Nephron (organoid): ENCODE measurements around the gene DNMT3A.

Experiments
- H3K27ac Mint-ChIP-seq, 3 experiments: 2 replicates each; pipeline ENCODE4 v1.8.0; 2020; ENCODE audit warnings: mixed read lengths in 3 of 3, mild to moderate bottlenecking in 2 of 3, moderate library complexity in 1 of 3
- H3K27me3 Mint-ChIP-seq: 2 replicates; pipeline ENCODE4 v1.8.0; 2021; ENCODE audit warnings: low read depth, mild to moderate bottlenecking, moderate library complexity, mixed read lengths
- H3K36me3 Mint-ChIP-seq: 2 replicates; pipeline ENCODE4 v1.8.0; 2020; ENCODE audit warnings: low read depth, mixed read lengths
- H3K4me1 Mint-ChIP-seq: 2 replicates; pipeline ENCODE4 v1.8.0; 2020; ENCODE audit warnings: mixed read lengths
- H3K4me3 Mint-ChIP-seq, 3 experiments: 2 replicates each; pipeline ENCODE4 v1.8.0; 2020; ENCODE audit warnings: mild to moderate bottlenecking in 3 of 3, mixed read lengths in 3 of 3, moderate library complexity in 2 of 3
- H3K9me3 Mint-ChIP-seq: 2 replicates; pipeline ENCODE4 v1.8.0; 2020; ENCODE audit warnings: mixed read lengths
- CTCF ChIP-seq, 3 experiments: fragments of 200-600 bp; sonication (generic); IDR thresholded peaks; one replicate each; pipeline ENCODE4 v1.5.0; 2021; ENCODE audit warnings: antibody characterized with exemption in 3 of 3; ENCODE audit not compliant: unreplicated experiment in 3 of 3

The DNMT3A gene

GRCh38 chr2:25335971-25336370, 5.8 kb downstream of the DNMT3A start:
- no peaks in the 10 kb centered on the region for H3K9me3 Mint-ChIP-seq
- H3K27ac Mint-ChIP-seq = peak overlapping the region in 2 of 3 experiments; percentile 20 to 64
- no peak for TF ChIP-seq CTCF (IDR thresholded peaks at IDR 0.05; ENCODE audit: unreplicated experiment in 3 of 3)
- no peak overlapping the region for H3K4me3 Mint-ChIP-seq
- H3K27me3 Mint-ChIP-seq = no peaks in the 10 kb centered on the region
- H3K4me1 Mint-ChIP-seq = peaks cover 69% of the 10 kb centered on the region
- no peaks in the 10 kb centered on the region for H3K36me3 Mint-ChIP-seq

GRCh38 chr2:25335204-25335603, 6.5 kb downstream of the DNMT3A start:
- Mint-ChIP-seq H3K9me3 (no peaks in the 10 kb centered on the region), H3K27me3 (no peaks in the 10 kb centered on the region), H3K27ac (peak overlapping the region in 2 of 3 experiments; percentile 20 to 66), H3K4me1 (peaks cover 75% of the 10 kb centered on the region), H3K36me3 (no peaks in the 10 kb centered on the region), H3K4me3 (no peak overlapping the region)
- TF ChIP-seq CTCF (IDR thresholded peaks at IDR 0.05; ENCODE audit: unreplicated experiment in 3 of 3) = no peak

- H3K27ac Mint-ChIP-seq = peak overlapping the region in 1 of 3 experiments; percentile 66
- no peaks in the 10 kb centered on the region for H3K9me3 Mint-ChIP-seq
- H3K36me3 Mint-ChIP-seq = no peaks in the 10 kb centered on the region
- H3K27me3 Mint-ChIP-seq = no peaks in the 10 kb centered on the region
- no peak overlapping the region for H3K4me3 Mint-ChIP-seq
- TF ChIP-seq CTCF (IDR thresholded peaks at IDR 0.05; ENCODE audit: unreplicated experiment in 3 of 3) = no peak
- peaks cover 79% of the 10 kb centered on the region for H3K4me1 Mint-ChIP-seq
These were observed 7.2 kb downstream of the DNMT3A start for GRCh38 chr2:25334482-25334881.

GRCh38 chr2:25333981-25334380, 7.7 kb downstream of the DNMT3A start:
- Mint-ChIP-seq H3K4me3 (no peak overlapping the region), H3K27ac (no peak overlapping the region)

GRCh38 chr2:25332571-25332970, 9.2 kb downstream of the DNMT3A start:
- Mint-ChIP-seq H3K4me3 (no peak overlapping the region), H3K36me3 (peaks cover 9% of the 10 kb centered on the region), H3K4me1 (peaks cover 70% of the 10 kb centered on the region), H3K27ac (no peak overlapping the region), H3K27me3 (no peaks in the 10 kb centered on the region), H3K9me3 (peaks cover 4% of the 10 kb centered on the region)
- TF ChIP-seq CTCF (IDR thresholded peaks at IDR 0.05; ENCODE audit: unreplicated experiment in 3 of 3) = no peak

More at GRCh38 chr2:25333981-25334380, 7.7 kb downstream of the DNMT3A start:
- H3K27me3 Mint-ChIP-seq = no peaks in the 10 kb centered on the region
- no peaks in the 10 kb centered on the region for H3K9me3 Mint-ChIP-seq
- H3K36me3 Mint-ChIP-seq = no peaks in the 10 kb centered on the region
- H3K4me1 Mint-ChIP-seq = peaks cover 79% of the 10 kb centered on the region
- no peak for TF ChIP-seq CTCF (IDR thresholded peaks at IDR 0.05; ENCODE audit: unreplicated experiment in 3 of 3)

GRCh38 chr2:25331686-25332365, 9.9 kb downstream of the DNMT3A start:
- TF ChIP-seq CTCF (IDR thresholded peaks at IDR 0.05; ENCODE audit: unreplicated experiment in 3 of 3) = no peak

More at GRCh38 chr2:25331686-25332365, 9.9 kb downstream of the DNMT3A start:
- H3K27me3 Mint-ChIP-seq = no peaks in the 10 kb centered on the region
- peaks cover 17% of the 10 kb centered on the region for H3K36me3 Mint-ChIP-seq
- H3K9me3 Mint-ChIP-seq = peaks cover 10% of the 10 kb centered on the region
- H3K4me3 Mint-ChIP-seq = no peak overlapping the region
- peak overlapping the region in 2 of 3 experiments; percentile 32 to 48 for H3K27ac Mint-ChIP-seq
- peaks cover 63% of the 10 kb centered on the region for H3K4me1 Mint-ChIP-seq
